ENCODE measurements around the gene AGPAT3.

AGPAT3 gene

DNA sequence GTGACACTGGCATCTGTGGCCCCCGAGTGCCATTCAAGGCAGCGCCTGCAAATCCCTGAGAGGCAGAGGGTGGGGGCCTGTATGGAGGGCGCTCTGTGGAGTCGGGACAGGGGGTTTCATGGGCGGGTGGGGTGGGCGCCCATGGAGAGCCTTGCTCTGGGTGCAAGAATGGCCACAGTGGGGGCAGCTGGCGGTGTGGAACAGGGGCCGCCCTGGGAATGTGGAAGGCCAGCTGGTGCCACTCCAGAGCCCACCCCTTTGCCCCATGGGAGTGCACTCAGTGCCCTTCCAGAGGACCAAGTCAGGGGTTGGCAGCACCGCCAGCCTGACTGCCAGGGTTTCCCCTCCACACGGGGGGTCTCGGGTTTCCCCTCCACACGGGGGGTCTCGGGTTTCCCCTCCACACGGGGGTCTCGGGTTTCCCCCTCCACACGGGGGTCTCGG is 92.1 kb downstream of the AGPAT3 start:
- DNase-seq (ENCODE audit: low spot score): no peak

DNA sequence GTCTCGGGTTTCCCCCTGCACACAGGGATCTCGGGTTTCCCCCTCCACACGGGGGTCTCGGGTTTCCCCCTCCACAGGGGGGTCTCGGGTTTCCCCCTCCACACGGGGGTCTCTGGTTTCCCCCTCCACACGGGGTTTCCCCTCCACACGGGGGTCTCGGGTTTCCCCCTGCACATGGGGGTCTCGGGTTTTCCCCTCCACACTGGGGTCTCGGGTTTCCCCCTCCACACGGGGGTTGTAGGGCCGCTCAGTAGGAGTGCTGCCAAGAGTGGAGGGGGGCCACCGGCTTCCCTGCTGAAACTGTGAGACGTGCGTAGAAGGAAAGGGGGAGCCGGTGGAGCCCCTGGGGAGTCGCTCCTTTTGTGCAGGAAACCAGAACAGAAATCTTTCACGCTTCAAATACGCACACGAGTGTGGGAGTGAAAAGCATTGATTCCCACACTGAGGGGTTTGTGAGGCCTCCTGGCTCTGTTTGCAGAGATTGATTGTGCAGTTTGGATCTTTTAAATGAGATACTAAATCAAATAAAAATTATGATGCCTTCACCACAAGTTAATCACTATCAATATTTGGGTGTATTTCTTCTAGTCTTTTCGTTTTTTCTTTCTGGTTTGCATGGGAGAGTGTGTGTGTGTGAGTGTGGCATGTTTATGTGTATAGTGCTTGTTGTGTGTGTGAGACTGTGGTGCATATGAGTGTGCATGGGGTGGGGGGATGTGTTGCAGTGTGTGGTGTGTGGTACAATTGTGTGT is 92.8 kb downstream of the AGPAT3 start:
- no peak for DNase-seq (ENCODE audit: low spot score)

DNA sequence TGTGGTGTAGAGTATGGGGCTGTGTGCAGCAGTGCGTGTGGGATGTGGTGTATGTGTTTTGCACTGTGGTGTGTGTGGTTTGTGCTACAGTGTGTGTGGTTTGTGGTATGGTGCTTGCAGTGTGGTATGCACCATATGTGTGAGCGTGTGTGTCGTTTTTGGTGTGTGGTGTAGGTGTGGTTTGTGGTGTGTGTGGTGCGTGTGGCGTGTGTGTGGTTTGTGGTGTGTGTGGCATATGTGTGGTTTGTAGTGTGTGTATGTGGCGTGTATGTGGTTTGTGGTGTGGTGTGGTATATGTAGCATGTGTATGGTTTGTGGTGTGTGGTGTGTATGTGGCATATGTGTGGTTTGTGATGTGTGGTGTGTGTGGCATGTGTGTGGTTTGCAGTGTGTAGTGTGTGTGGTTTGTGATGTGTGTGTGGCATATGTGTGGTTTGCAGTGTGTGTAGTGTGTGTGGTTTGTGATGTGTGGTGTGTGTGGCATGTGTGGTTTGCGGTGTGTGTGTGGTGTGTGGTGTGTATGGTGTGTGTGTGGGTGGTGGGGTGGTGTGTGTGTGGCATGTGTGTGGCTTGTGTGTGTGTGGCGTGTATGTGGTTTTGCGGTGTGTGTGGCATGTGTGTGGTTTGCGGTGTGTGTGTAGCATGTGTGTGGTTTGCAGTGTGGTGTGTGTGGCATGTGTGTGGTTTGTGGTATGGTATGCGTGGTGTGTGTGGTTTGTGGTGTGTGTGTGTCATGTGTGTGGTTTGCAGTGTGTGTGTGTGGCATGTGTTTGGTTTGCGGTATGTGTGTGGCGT is 93.5 kb downstream of the AGPAT3 start:
- DNase-seq (ENCODE audit: low spot score): no peak

DNA sequence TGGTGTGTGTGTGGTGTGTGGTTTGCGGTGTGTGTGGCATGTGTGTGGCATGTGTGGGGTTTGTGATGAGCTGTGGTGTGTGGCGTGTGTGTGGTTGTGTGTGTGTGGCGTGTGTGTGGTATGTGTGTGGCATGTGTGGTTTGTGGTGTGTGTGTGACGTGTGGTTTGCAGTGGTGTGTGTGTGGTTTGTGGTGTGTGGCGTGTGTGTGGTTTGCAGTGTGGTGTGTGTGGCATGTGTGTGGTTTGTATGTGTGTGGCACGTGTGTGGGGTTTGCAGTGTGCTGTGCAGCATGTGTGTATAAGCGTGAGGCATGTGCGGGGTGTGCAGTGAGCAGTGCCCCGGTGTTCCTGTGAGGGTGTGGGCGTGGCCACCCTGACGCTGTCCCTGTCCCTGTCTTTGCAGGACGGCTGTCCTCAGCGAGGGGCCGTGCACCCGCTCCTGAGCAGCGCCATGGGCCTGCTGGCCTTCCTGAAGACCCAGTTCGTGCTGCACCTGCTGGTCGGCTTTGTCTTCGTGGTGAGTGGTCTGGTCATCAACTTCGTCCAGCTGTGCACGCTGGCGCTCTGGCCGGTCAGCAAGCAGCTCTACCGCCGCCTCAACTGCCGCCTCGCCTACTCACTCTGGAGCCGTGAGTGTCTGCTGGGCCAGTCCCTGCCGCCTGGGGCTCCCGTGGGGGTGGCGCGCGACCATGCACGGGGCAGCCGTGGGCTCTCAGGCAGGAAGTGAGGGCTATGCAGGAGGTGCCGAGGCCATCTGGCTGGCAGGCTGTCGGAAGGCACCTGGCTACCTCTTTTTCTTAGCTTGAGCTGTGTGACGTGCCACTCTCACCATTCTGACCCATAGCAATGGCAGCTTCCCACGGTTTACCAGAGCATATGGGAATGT is 94.5 kb downstream of the AGPAT3 start:
- no peak for DNase-seq (ENCODE audit: low spot score)

DNA sequence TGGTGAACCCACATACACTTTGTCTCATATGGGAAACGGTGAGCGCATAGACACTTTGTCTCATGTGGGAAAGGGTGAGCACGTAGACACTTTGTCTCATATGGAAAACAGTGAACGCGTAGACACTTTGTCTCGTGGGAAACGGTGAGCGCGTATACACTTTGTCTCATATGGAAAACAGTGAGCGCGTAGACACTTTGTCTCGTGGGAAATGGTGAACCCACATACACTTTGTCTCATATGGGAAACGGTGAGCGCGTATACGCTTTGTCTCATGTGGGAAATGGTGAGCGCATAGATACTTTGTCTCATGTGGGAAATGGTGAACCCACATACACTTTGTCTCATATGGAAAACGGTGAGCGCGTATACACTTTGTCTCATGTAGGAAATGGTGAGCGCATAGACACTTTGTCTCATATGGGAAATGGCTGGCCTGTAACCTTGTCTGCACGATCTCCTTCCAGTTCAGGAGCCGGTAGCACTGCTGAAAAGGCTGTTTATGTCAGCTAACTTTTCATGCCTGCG is 96.4 kb downstream of the AGPAT3 start:
- DNase-seq (ENCODE audit: low spot score): no peak

DNA sequence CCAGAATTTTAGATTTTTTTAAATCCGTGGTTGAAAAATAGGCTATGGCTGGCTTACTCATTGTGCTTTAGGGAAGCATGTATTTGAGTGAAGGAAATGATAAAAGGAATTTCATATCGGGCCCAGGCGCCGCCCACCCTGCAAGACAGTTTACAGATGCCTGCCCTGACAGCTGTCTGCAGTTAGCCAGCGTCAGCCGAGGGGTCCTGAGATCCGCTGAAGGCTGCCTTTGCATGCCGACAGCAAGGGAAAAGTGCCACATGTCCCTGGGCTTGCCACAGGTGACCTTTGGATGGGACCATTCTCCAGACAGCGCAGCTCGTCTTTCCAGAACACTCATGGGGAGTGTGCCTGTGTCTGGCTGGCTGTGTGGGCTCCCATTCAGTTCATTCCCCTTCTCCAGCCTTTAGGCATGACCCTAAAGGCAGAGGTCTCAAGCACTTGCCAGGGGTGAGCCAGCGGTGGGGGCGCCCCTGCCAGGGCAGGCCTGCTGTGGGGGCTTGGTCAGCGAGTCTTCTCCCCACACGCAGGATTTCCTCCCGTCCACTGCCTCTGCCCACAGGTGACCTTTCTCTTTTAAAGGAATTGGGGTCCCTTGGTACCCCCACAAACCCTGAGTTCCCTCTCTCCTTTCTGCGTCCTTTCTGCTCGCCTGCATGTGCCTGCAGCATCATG is 101.0 kb downstream of the AGPAT3 start:
- no peak for DNase-seq (ENCODE audit: low spot score)

DNA sequence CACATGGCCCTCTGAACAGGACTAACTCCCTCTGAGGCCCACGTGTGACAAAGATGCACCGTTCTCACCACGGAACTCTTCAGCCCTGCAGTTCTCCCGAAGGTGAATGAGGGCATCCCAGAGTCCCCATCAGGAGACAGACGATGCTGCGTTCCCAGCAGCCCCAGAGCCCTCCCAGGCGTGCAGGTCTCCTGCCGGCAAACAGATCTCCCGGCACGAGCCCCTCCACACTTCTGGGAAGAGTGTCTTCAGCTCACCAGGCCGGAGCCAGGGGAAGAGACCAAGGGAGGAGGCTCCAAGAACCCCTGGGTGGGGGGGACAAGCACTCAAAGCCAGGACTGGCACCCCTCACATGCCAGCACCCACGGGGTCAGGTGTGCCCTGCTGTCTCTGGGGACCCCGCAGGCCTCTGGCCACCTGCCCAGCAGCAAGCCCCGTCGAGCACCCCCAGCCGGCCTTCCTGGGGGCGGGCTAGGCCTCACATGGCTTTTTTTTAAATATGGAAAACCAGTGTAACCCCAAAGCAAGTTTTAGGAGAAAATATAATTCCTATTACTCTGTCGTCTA is 102.0 kb downstream of the AGPAT3 start:
- no peak for DNase-seq (ENCODE audit: low spot score)

DNA sequence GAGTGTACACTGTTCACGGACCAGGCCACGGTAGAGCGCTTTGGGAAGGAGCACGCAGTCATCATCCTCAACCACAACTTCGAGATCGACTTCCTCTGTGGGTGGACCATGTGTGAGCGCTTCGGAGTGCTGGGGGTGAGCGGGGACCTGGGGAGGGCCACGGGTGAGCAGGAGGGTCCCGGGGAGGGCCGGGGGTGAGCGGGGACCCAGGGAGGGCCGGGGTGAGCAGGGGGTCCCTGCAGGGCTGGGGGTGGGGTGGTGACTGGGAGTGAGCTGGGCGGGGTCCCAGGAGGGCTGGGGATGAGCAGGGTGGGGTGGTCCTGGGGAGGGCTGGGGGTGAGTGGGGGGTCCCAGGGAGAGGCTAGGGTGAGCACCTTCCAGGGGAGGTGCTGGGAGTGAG is 103.0 kb downstream of the AGPAT3 start:
- no peak for DNase-seq (ENCODE audit: low spot score)

DNA sequence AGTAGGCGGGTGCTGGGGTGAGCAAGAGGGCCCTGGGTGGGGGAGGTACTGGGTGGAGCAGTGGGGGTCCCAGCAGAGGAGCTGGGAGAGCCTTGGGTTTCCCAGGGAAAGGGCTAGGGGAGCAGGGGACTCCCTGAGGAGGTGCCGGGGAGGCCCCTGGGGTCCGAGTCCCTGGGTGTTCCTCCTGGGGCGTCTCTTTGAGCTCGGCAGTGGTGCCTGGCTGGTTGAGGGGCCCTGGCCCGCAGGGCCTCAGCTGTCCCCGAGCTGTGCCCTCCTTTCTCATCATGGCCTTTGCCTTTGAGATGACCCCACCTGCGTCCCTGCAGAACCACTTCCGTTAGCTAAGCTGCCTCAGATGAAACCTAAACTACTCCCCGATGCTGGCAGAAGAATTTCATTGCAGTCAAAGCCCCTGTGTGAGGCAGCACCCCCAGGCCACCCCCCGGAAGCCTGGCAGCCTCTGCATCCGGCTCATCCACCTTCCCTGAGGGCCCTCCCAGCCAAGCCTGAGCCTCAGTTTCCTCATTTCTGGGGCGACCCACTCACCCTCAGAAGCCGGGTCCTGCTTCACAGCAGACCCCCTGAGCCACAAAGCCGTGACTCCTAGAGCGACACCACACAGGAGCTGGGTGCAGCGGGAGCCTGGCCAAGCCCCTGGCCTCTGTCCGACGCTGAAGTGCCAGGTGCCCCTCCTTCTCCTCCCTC is 103.5 kb downstream of the AGPAT3 start:
- DNase-seq (ENCODE audit: low spot score): no peak

DNA sequence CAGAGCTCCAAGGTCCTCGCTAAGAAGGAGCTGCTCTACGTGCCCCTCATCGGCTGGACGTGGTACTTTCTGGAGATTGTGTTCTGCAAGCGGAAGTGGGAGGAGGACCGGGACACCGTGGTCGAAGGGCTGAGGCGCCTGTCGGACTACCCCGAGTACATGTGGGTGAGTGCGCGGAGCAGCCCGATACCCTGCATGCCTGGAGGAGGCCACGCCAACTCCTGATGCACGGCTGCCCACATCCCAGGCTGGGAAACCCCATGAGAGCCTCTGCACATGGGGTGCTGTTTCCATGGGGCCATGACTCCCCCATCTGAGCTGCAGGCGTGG is 104.1 kb downstream of the AGPAT3 start:
- no peak for DNase-seq (ENCODE audit: low spot score)

DNA sequence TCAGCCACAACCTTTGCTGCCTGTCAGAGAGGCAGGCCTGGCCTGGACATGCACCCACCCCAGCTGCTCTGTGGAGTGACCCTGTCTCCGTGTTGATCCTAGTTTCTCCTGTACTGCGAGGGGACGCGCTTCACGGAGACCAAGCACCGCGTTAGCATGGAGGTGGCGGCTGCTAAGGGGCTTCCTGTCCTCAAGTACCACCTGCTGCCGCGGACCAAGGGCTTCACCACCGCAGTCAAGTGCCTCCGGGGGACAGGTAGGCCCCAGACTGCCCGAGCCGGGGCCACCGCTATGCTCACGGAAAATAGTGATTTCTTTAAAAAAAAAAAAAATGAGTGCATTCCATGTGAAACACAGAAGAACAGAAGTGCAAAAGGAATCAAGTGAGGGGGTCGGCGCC is 105.5 kb downstream of the AGPAT3 start:
- DNase-seq (ENCODE audit: low spot score): no peak

DNA sequence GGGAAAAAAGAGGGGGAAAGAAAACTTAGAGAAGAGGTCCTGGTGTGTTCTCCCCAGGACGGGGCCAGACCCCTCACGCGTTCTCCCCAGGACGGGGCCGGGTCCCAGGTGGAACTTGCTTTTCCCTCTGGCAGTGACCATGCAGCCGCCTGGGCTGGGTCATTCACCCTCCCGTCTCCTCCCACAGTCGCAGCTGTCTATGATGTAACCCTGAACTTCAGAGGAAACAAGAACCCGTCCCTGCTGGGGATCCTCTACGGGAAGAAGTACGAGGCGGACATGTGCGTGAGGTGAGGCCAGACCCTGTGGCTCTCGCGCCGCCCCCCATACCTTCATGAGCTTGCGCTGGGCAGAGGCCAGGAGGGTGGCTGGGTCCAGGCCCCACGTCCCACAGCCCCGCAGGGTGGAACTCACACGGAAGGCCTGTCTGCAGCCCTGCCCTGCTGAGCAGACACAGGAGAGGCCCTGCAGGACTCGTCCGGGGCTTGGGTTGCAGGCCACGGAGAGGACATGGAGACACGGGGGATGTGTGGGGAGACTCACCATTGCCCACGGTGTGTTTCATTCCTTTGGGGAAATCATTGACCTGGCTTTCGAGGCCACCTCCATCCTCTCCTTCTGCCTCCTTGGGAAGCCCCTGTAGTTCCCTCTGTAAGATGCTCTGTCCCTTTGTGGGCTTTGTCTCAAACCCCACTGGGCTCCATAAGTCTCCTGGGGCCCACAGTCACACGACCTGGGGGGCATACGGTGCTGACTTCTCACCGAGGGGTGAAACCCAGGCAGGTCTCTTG is 106.4 kb downstream of the AGPAT3 start:
- DNase-seq (ENCODE audit: low spot score): no peak

DNA sequence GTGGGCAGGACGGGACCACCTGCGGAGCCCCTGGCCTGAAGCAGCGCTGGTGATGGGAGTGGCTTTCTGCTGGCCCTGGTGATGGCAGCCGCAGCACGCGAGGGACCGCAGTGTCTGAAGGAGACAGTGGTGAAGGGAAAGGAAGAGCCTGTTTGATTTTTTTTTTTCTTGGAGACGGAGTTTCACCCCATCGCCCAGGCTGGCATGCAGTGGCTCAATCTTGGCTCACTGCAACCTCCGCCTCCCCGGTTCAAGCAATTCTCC is 106.9 kb downstream of the AGPAT3 start:
- no peak for DNase-seq (ENCODE audit: low spot score)

DNA sequence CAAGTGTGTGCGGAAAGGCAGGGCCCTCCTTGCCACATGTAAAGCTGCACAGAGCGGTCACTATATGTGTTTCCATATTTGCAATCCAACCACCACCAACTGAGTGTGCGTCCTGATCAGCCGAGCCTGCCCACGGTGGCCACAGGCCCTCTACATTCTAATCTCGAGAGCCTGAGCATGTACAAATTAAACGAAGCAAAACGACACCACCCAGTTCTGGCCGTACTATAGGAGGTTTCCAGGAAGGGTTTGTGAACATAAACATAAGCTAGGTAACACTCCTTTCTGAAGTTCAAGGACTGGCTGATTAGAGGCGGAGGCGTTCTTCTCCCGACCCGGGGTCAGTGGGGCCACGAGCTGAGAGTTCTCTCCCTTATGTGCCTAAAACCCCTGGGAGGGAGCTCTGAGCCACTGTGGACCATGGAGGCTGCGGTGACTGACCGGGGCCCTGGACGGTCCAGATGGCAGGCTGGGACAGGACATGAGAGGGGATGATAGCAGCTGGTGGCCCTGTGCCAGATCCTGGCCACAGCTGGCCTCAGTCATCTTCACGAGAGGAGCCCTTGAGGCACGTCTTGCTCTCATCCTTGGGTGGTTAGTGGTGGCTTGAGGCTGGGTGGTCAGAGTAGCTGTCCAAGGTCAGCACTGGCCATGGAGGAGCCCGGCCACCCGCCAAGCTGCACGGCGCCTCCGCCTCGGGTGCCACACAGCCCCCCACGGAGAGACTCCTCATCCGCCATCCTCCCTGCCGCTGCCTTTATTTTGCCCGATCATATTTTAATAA is 108.0 kb downstream of the AGPAT3 start:
- no peak for DNase-seq (ENCODE audit: low spot score)

DNA sequence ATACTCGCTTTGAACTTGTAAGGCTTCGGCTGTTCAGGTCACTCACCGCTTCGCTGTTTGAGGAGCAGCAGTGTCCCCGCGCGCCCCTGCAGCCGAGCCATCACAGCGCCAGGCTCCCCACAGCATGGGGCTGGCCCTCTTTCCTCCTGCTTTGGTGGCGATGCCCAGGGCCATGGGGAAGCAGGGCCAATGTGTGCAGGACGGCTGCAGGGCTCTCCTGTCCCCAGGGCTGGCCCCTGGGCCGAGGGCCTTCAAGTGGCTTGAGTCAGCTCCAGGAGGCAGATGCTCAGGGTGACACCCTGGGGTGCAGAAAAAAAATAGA is 108.6 kb downstream of the AGPAT3 start:
- no peak for DNase-seq (ENCODE audit: low spot score)

DNA sequence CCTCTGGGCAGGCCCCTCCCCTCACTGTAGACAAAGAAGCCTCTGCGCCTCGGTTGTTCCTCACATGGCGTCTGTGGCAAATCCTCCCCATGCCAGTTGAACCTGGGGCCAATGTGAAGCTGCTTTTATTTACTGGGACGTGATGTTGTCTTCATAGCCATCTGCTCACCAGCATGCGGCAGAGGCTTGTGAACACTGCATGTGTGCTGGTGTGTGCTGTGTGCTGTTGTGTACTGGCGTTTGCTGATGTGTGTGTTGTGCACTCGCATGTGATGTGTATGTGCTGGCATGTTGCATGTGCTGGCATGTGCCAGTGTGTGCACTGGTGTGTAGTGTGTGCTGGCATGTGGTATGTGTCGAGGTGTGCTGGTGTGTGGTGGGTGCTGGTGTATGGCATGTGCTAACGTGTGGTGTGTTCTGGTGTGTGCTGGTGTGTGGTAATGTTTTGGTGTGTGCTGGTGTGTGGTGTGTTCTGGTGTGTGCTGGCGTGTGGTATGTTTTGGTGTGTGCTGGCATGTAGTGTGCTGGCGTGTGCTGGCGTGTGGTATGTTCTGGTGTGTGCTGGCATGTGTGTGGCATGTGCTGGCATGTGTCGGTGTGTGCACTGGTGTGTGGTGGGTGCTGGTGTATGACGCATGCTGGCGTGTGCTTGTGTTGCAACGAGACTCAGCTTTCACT is 109.9 kb downstream of the AGPAT3 start:
- DNase-seq (ENCODE audit: low spot score): no peak

DNA sequence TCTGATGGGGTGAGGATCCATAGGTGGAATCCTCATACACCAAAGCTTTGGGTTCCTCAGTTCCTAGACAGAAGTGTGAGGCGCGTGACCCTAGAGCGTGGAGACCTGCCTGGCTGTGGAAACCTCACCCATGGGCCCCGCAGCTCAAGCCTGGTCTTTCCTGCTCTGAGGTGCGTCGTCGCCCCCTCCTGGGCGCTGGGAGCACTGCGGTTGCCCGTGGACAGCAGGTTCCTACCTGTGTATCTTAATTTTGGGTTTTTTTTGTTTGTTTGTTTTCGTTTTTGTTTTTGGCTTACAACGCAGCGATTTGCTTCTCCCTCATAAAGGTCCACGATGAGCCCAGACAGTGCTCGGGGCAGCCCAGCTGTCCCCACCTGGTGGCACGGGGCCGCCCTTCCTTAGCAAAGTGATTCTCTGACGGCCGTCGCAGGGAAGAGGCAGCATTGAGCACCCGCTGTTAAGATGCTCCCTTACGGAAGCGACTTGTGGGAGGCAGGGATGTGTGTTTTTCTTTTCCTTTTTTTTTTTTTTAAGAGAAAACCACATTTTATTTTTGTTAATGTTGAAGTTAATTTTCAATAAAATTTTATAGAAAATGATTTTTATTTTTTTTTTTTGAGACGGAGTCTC is 110.6 kb downstream of the AGPAT3 start:
- DNase-seq (ENCODE audit: low spot score): peak; percentile 83

DNA sequence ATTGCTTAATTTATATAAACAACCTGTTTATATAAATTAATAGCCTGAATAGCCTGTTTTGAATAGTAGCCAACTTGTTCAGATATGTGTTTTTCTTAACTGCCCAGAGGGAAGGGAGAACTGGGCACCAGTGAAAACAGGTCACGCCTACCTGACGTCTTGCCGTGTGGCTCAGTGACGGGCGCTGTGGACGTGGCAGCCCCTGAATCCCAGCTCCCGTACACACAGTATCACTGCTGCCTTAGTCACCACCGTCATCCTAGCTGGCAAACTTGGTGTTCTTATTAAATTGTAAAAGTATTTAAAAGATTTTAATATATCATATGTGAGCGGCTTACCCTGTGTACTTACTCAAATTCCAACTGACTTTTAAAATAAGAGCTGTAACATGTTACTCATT is 111.6 kb downstream of the AGPAT3 start:
- DNase-seq (ENCODE audit: low spot score): no peak

DNA sequence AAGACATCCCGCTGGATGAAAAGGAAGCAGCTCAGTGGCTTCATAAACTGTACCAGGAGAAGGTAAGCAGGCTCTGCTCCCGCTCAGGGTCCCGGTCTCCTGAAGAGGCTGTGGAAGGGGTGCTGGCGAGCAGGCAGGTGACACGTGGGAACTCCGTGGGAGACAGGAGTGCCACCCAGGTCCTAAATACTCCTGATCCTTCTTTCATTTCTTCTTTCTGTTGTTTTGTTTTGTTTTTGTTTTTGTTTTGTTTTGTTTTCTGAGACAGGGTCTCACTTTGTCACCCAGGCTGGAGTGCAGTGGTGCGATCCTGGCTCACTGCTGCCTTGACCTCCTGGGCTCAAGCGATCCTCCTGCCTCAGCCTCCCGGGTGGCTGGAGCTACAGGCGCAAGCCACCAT is 113.0 kb downstream of the AGPAT3 start:
- no peak for DNase-seq (ENCODE audit: low spot score)
